HG03025 (cell line): ENCODE results near the gene EIF4B.
"Not testable (repeated sequence)": the region's sequence is repeated elsewhere in the genome, so short reads cannot be mapped to it uniquely, and the experiment has no call there.

Experiments used
- ATAC-seq: cut with Tn5 transposase; IDR thresholded peaks from one replicate; pipeline ENCODE4 v1.9.1; 2021; ENCODE audit warnings: mild to moderate bottlenecking, moderate library complexity; ENCODE audit not compliant: unreplicated experiment, low FRiP score

Gene EIF4B

GRCh38 chr12:52992699-52993557 lies 13.3 kb upstream of the EIF4B start:
- no peak for ATAC-seq

- no peak for ATAC-seq
These were observed 12.7 kb upstream of the EIF4B start for GRCh38 chr12:52993558-52993869.

GRCh38 chr12:53004178-53004577 lies 2.1 kb upstream of the EIF4B start:
- no peak for ATAC-seq

- ATAC-seq, result no peak
These were observed 1.7 kb upstream of the EIF4B start for GRCh38 chr12:53004582-53004981.

- no peak for ATAC-seq
These were observed 856 bp upstream of the EIF4B start for GRCh38 chr12:53005215-53005985.

- no peak for ATAC-seq
These were observed 604 bp downstream of the EIF4B start for GRCh38 chr12:53006810-53007309.

- ATAC-seq, result no peak
These were observed 1.1 kb downstream of the EIF4B start for GRCh38 chr12:53007343-53007742.

GRCh38 chr12:53008760-53009159 lies 2.5 kb downstream of the EIF4B start:
- ATAC-seq, result not testable (repeated sequence)

- no peak for ATAC-seq
These were observed 4.7 kb downstream of the EIF4B start for GRCh38 chr12:53010955-53011354.

- ATAC-seq, result no peak
These were observed 5.6 kb downstream of the EIF4B start for GRCh38 chr12:53011889-53012288.

- no peak for ATAC-seq
These were observed 6.7 kb downstream of the EIF4B start for GRCh38 chr12:53012928-53013327.

- no peak for ATAC-seq
These were observed 8.5 kb downstream of the EIF4B start for GRCh38 chr12:53014709-53015108.

GRCh38 chr12:53025250-53025649 lies 19.0 kb downstream of the EIF4B start:
- ATAC-seq, result no peak

GRCh38 chr12:53027014-53027413 lies 20.8 kb downstream of the EIF4B start:
- not testable (repeated sequence) for ATAC-seq

GRCh38 chr12:53031616-53032015 lies 25.4 kb downstream of the EIF4B start:
- no peak for ATAC-seq

GRCh38 chr12:53033832-53034231 lies 27.6 kb downstream of the EIF4B start:
- not testable (repeated sequence) for ATAC-seq

GRCh38 chr12:53034459-53034858 lies 28.2 kb downstream of the EIF4B start:
- no peak for ATAC-seq

- no peak for ATAC-seq
These were observed 30.5 kb downstream of the EIF4B start for GRCh38 chr12:53036802-53037201.

GRCh38 chr12:53039851-53040250 lies 33.6 kb downstream of the EIF4B start:
- no peak for ATAC-seq

GRCh38 chr12:53042607-53043454 lies 36.6 kb downstream of the EIF4B start:
- ATAC-seq, result no peak
